GM12874 (cell line): ENCODE results near the gene MVK.

Experiments
- CTCF ChIP-seq: IDR thresholded peaks from 2 replicates; pipeline ENCODE4 v1.5.1; 2011; ENCODE audit warnings: low read depth, mild to moderate bottlenecking, control low read depth, low read length, moderate library complexity; ENCODE audit not compliant: insufficient read depth

Gene MVK

DNA sequence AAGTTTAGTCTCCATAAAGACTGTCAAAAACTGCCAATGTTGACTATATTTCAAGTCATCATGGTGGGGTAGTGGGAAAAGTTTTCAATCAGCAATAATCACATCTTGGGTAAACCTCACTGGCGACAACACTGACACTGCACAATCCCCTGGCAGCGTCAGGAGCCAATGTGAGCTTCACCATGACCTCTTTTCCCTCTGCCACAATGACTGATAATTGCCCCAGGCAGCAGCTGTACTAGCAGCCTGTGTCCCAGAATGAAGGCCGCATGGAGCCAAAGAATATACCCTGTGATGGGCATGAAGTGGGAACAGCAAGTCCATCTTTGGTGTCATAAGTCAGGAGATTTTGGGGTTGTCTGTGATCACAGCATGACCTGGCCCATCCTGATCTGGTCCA is 5.6 kb upstream of the MVK start:
- no peak for TF ChIP-seq CTCF

DNA sequence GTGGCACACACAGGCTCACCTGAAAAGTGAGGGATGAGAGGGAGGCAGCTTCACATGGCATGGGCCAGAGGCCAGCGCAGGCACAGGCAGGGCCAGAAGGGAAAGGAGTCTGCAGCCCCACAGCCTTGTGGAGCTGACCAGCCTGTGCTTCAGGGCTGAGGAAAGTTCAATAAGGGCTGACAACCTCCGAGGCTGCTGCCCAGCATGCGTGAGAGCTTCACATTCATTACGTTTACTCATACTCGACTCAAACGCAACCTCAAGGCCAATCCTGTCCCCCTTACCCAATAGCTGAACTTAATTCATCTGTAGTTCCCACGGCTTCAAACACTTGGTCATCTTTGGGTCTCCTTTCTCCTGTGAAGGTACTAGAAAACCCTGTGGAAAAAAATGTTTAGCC is 5.1 kb upstream of the MVK start:
- TF ChIP-seq CTCF: no peak

- TF ChIP-seq CTCF: no peak
Observed at GRCh38 chr12:109571773-109572505, 1.7 kb upstream of the MVK start.

- no peak for TF ChIP-seq CTCF
Observed at GRCh38 chr12:109572506-109572845, 1.1 kb upstream of the MVK start.

DNA sequence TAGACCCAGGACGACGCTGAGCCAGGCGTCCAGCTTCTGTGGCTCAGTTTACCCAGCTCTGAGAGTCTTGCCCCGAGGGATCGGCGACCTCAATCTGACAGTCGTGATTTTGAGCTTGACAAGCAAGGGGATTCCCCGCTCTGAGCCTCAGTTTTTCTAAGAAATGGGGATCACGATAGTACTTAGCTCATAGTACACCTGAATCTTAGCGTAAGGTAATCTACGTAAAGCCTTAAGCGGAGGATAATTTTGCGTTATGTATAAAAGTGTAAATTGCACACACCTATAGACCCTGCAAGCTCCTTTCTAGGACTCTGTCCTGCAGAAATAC is 285 bp downstream of the MVK start:
- TF ChIP-seq CTCF: no peak

- TF ChIP-seq CTCF: no peak
Observed at GRCh38 chr12:109575683-109576082, 2.1 kb downstream of the MVK start.

DNA sequence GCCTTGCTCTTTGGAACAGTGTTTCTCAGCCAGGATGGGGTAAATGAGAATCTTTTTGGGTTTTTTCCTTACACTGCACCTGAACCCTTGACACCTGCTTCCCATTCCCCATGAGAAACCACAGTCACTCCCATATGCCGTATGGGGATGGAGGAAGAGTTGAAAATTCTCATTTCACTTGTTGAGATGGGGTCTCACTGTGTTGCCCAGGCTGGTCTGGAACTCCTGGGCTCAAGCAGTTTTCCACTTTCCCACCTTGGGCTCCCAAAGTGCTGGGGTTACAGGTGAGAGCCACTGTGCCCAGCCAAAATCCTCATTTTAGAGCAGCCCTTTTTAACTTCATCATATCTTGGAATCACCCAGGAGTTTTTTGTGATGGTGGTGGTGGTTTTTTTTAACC is 3.7 kb downstream of the MVK start:
- no peak for TF ChIP-seq CTCF

GRCh38 chr12:109578330-109578927 is 4.8 kb downstream of the MVK start:
- TF ChIP-seq CTCF: no peak
